NK-92 (cell line): Measurements from ENCODE around the gene DCK.
"Not testable (repeated sequence)": the region's sequence is repeated elsewhere in the genome, so short reads cannot be mapped to it uniquely, and the experiment has no call there.

Experiments
- DNase-seq: peaks from one replicate; lab custom pipeline; 2025; ENCODE audit not compliant: unreplicated experiment; lab: John Stamatoyannopoulos, UW

DCK gene

GRCh38 chr4:71059573-71059972 is 66.1 kb downstream of the DCK start:
- not testable (repeated sequence) for DNase-seq

GRCh38 chr4:71062436-71062835 is 69.0 kb downstream of the DCK start:
- DNase-seq, result no peak

GRCh38 chr4:71063711-71064110 is 70.3 kb downstream of the DCK start:
- no peak for DNase-seq

- no peak for DNase-seq
Measured at GRCh38 chr4:71064521-71064920, 71.1 kb downstream of the DCK start.

GRCh38 chr4:71065991-71066510 is 72.6 kb downstream of the DCK start:
- DNase-seq, result no peak

- no peak for DNase-seq
Measured at GRCh38 chr4:71066737-71067716, 73.6 kb downstream of the DCK start.

GRCh38 chr4:71069063-71069462 is 75.6 kb downstream of the DCK start:
- no peak for DNase-seq

GRCh38 chr4:71070015-71070414 is 76.6 kb downstream of the DCK start:
- DNase-seq, result no peak

- no peak for DNase-seq
Measured at GRCh38 chr4:71074452-71075299, 81.2 kb downstream of the DCK start.
